HCT116 (cell line): Measurements from ENCODE around the gene MARVELD1. TPM values are rescaled to one million over a fixed set of nuclear protein-coding genes. Genes with fewer than 3 reads are reported as not detected.

Experiments used
- ATAC-seq: fragments of 200-7000 bp; cut with Tn5 transposase; 2 replicates; pipeline ENCODE4 v1.9.1; 2020; ENCODE audit warnings: mild to moderate bottlenecking, moderate library complexity
- BruUV-seq: library from RNA; stranded (reverse); fragments of 400-500 nt; replicated peaks from 2 replicates; lab custom pipeline; 2021; lab: Mats Ljungman, UMichigan
- CTCF ChIA-PET: fragments of 300-600 bp; sonication (Branson Sonifier 250); formaldehyde crosslinking; loops from one replicate; lab custom pipeline; 2021; ENCODE audit warnings: antibody characterized with exemption; lab: Charles Lee
- POLR2A ChIA-PET: fragments of 300-600, 350-600 bp; sonication (Branson Sonifier 250); formaldehyde crosslinking; loops from one replicate; lab custom pipeline; 2021; ENCODE audit warnings: antibody characterized with exemption; lab: Charles Lee
- RAD21 ChIA-PET, 2 experiments: fragments of 300-600 bp; sonication (Branson Sonifier 250); formaldehyde crosslinking; loops; one replicate each; lab custom pipeline; 2023; ENCODE audit warnings: low total read pairs in 2 of 2; ENCODE audit not compliant: uncharacterized antibody in 2 of 2, unreplicated experiment in 2 of 2, low non-redundant PET in 1 of 2; lab: Charles Lee
- DNase-seq: peaks from one replicate; pipeline ENCODE4 v3.0.0-alpha.2; 2010; ENCODE audit warnings: low read depth, low spot score
- H2AFZ ChIP-seq: fragments of 200-600 bp; shearing (Covaris generic), sonication (generic); 2 replicates; pipeline ENCODE4 v1.6.1; 2017; ENCODE audit warnings: low read depth, mixed run types, mixed read lengths, antibody characterized with exemption, low read length; ENCODE audit not compliant: poor library complexity, severe bottlenecking
- H3K27ac ChIP-seq: 2 replicates; pipeline ENCODE4 v1.5.1; 2012; ENCODE audit warnings: low read depth, low read length
- H3K27me3 ChIP-seq: fragments of 200-600 bp; sonication (generic); 2 replicates; pipeline ENCODE4 v1.6.1; 2016; ENCODE audit warnings: mixed run types, low read length, mixed read lengths; ENCODE audit not compliant: insufficient read depth
- H3K36me3 ChIP-seq, 2 experiments: fragments of 200-500 bp in 1 of 2; fragments of 200-600 bp in 1 of 2; sonication (Bioruptor generic) in 1 of 2; sonication (generic) in 1 of 2; 2 replicates each; pipeline versions ENCODE4 v1.5.1 to v1.6.1; 2014 to 2016; ENCODE audit warnings: low read length in 2 of 2, inconsistent platforms in 1 of 2, mixed read lengths in 1 of 2, mixed run types in 1 of 2; ENCODE audit not compliant: insufficient read depth in 2 of 2, control insufficient read depth in 1 of 2
- H3K4me1 ChIP-seq, 2 experiments: fragments of 200-600 bp in 1 of 2; sonication (generic) in 1 of 2; 2 replicates each; pipeline versions ENCODE4 v1.5.1 to v1.6.1; 2012 to 2017; ENCODE audit warnings: low read length in 2 of 2, inconsistent platforms in 1 of 2, mild to moderate bottlenecking in 1 of 2, mixed read lengths in 1 of 2, mixed run types in 1 of 2, moderate library complexity in 1 of 2; ENCODE audit not compliant: insufficient read depth in 2 of 2, control insufficient read depth in 1 of 2
- H3K4me2 ChIP-seq: fragments of 200-600 bp; sonication (generic); 2 replicates; pipeline ENCODE4 v1.6.1; 2017; ENCODE audit warnings: mixed run types, low read length, mixed read lengths
- H3K4me3 ChIP-seq, 2 experiments: fragments of 200-600 bp in 1 of 2; sonication (generic) in 1 of 2; replicated peaks in 1 of 2; 2 replicates each; pipeline ENCODE4 v1.5.1; 2011 to 2016; ENCODE audit warnings: low read length in 2 of 2, control low read depth in 1 of 2, low read depth in 1 of 2, mild to moderate bottlenecking in 1 of 2, mixed read lengths in 1 of 2, mixed run types in 1 of 2
- H3K79me2 ChIP-seq: fragments of 200-600 bp; sonication (generic); 2 replicates; pipeline ENCODE4 v1.6.1; 2017; ENCODE audit warnings: mild to moderate bottlenecking, mixed run types, low read length, moderate library complexity, mixed read lengths; ENCODE audit not compliant: insufficient read depth
- H3K9ac ChIP-seq: fragments of 200-600 bp; sonication (generic); 2 replicates; pipeline ENCODE4 v1.6.1; 2016; ENCODE audit warnings: low read length, mixed read lengths
- H3K9me2 ChIP-seq: fragments of 200-600 bp; sonication (generic), shearing (Covaris generic); 2 replicates; pipeline ENCODE4 v1.6.1; 2017; ENCODE audit warnings: mixed run types, mild to moderate bottlenecking, moderate library complexity; ENCODE audit not compliant: insufficient read depth
- H3K9me3 ChIP-seq, 2 experiments: fragments of 200-500 bp in 1 of 2; fragments of 200-600 bp in 1 of 2; sonication (Bioruptor generic) in 1 of 2; sonication (generic) in 1 of 2; 2 replicates each; pipeline ENCODE4 v1.6.1; 2014 to 2017; ENCODE audit warnings: low read length in 2 of 2, mixed read lengths in 2 of 2, inconsistent platforms in 1 of 2, low read depth in 1 of 2, mild to moderate bottlenecking in 1 of 2, mixed run types in 1 of 2, moderate library complexity in 1 of 2; ENCODE audit not compliant: control insufficient read depth in 1 of 2, insufficient read depth in 1 of 2
- H4K20me1 ChIP-seq: fragments of 200-600 bp; sonication (generic), shearing (Covaris generic); 2 replicates; pipeline ENCODE4 v1.6.1; 2017; ENCODE audit warnings: mixed run types, mild to moderate bottlenecking, moderate library complexity; ENCODE audit not compliant: insufficient read depth
- CBX3 ChIP-seq: IDR thresholded peaks from 2 replicates; pipeline ENCODE4 v1.6.1; 2012; ENCODE audit warnings: low read depth
- CTCF ChIP-seq, 3 experiments: fragments of 200-600 bp in 1 of 3; sonication (generic) in 1 of 3; IDR thresholded peaks in 2 of 3; conservative IDR thresholded peaks in 1 of 3; 2 replicates each; pipeline ENCODE4 v1.5.1; 2012 to 2017; ENCODE audit warnings: low read depth in 2 of 3, low read length in 2 of 3, antibody characterized with exemption in 1 of 3, borderline replicate concordance in 1 of 3, control low read depth in 1 of 3, mild to moderate bottlenecking in 1 of 3, mixed read lengths in 1 of 3, mixed run types in 1 of 3, moderate library complexity in 1 of 3; ENCODE audit not compliant: insufficient read depth in 1 of 3
- EGR1 ChIP-seq: IDR thresholded peaks from 2 replicates; pipeline ENCODE4 v1.6.1; 2012; ENCODE audit warnings: low read depth
- EZH2phosphoT487 ChIP-seq: fragments of 200-600 bp; IDR thresholded peaks from 2 replicates; pipeline ENCODE4 v1.6.1; 2018; ENCODE audit warnings: antibody characterized with exemption, borderline replicate concordance
- JUND ChIP-seq: IDR thresholded peaks from 2 replicates; pipeline ENCODE4 v1.6.1; 2012
- POLR2A ChIP-seq: IDR thresholded peaks from 2 replicates; pipeline ENCODE4 v1.7.0; 2011; ENCODE audit warnings: borderline replicate concordance; ENCODE audit not compliant: insufficient read depth, insufficient read length; ENCODE audit errors: extremely low read depth
- POLR2AphosphoS5 ChIP-seq: IDR thresholded peaks from 2 replicates; pipeline ENCODE4 v1.6.1; 2011; ENCODE audit warnings: mild to moderate bottlenecking, low read depth, low read length, moderate library complexity
- RAD21 ChIP-seq: IDR thresholded peaks from 2 replicates; pipeline ENCODE4 v1.6.1; 2012; ENCODE audit warnings: low read depth, mild to moderate bottlenecking
- REST ChIP-seq: IDR thresholded peaks from 2 replicates; pipeline ENCODE4 v1.6.1; 2012; ENCODE audit warnings: low read depth
- TCF7L2 ChIP-seq: IDR thresholded peaks from 2 replicates; pipeline ENCODE4 v1.7.0; 2011; ENCODE audit warnings: borderline replicate concordance, inconsistent platforms; ENCODE audit not compliant: insufficient read depth, insufficient read length; ENCODE audit errors: extremely low read depth
- ZBTB33 ChIP-seq: IDR thresholded peaks from 2 replicates; pipeline ENCODE4 v1.6.1; 2011; ENCODE audit warnings: mild to moderate bottlenecking, low read length, moderate library complexity; ENCODE audit not compliant: insufficient replicate concordance; ENCODE audit errors: extremely low read depth
- ZFX ChIP-seq: fragments of 450-650 bp; IDR thresholded peaks from 2 replicates; pipeline ENCODE4 v1.6.1; 2017
- ZNF274 ChIP-seq: fragments of 200-500 bp; sonication (Bioruptor generic); IDR thresholded peaks from 2 replicates; pipeline ENCODE4 v1.6.1; 2014; ENCODE audit warnings: mild to moderate bottlenecking, low read depth, low read length, inconsistent platforms
- intact Hi-C: fragments of 100-400 bp; cut with micrococcal nuclease; formaldehyde crosslinking; loops from 2 replicates; pipeline ENCODE4 v1.10.0; 2022
- total RNA-seq: library from RNA; stranded (reverse); gene quantifications from one replicate; pipeline ENCODE4 v1.2.1, GENCODE V29; 2021; ENCODE audit not compliant: unreplicated experiment

The MARVELD1 gene
- total RNA-seq, 1 experiment from 2014 or later, result 36.1 TPM

GRCh38 chr10:97762056-97762455 is 48.5 kb downstream of the MARVELD1 start:
- H3K4me3 ChIP-seq, result no peak overlapping the region
- H3K9me3 ChIP-seq, result no peaks in the 10 kb centered on the region
- H3K79me2 ChIP-seq, result no peaks in the 10 kb centered on the region
- H2AFZ ChIP-seq, result no peak overlapping the region
- no peak overlapping the region for H3K9ac ChIP-seq
- ATAC-seq (no peak), DNase-seq (no peak)
- H3K36me3 ChIP-seq, result peaks cover 13 to 20% of the 10 kb centered on the region in 2 experiments; a peak in 3 of 4 replicates
- ChIA-PET CTCF (interaction anchor here (2.3 kb wide), 1 partner anchor 106 kb away, joined by 7 read pairs; no protein-coding TSS in a partner anchor), RAD21 (no interaction called here), POLR2A (no interaction called here)
- H3K27me3 ChIP-seq, result no peaks in the 10 kb centered on the region
- H3K9me2 ChIP-seq, result no peaks in the 10 kb centered on the region
- no peak for TF ChIP-seq REST
- TF ChIP-seq ZBTB33, result no peak
- TF ChIP-seq POLR2AphosphoS5, result no peak
- TF ChIP-seq TCF7L2, result no peak
- no peak for TF ChIP-seq CBX3
- TF ChIP-seq CTCF (IDR thresholded peaks at IDR 0.05 in 2 of 3, conservative IDR thresholded peaks at IDR 0.05 in 1 of 3; ENCODE audit: borderline replicate concordance in 1 of 3, insufficient read depth in 1 of 3, low read depth in 2 of 3, low read length in 2 of 3), result no peak
- no peak for TF ChIP-seq RAD21
- TF ChIP-seq JUND, result no peak
- TF ChIP-seq ZNF274, result no peak
- TF ChIP-seq EZH2phosphoT487, result no peak
- TF ChIP-seq ZFX, result no peak
- TF ChIP-seq POLR2A, result no peak
- no peak for TF ChIP-seq EGR1
- no TSS peak for BruUV-seq
- no peak overlapping the region for H3K4me2 ChIP-seq
- no peak overlapping the region for H3K27ac ChIP-seq
- H3K4me1 ChIP-seq, result peaks cover 2 to 4% of the 10 kb centered on the region in 2 experiments; a peak in 3 of 4 replicates
- H4K20me1 ChIP-seq, result no peaks in the 10 kb centered on the region
- intact Hi-C loops, result no loop called here
